ENCODE measurements around the gene LTB4R. TPM values are rescaled to one million over a fixed set of nuclear protein-coding genes. Genes with fewer than 3 reads are reported as not detected.

Gene LTB4R
- total RNA-seq, 1 experiment from 2014 or later, result 9.4 TPM

GRCh38 chr14:24286996-24287395, 24.3 kb upstream of the LTB4R start:
- no peak for DNase-seq (ENCODE audit: low spot score)
- ATAC-seq, result no peak
- no peak for TF ChIP-seq SOX15 (CRISPR knock-in tag; IDR thresholded peaks at IDR 0.05)
- no peak for TF ChIP-seq FOXP4 (CRISPR knock-in tag; IDR thresholded peaks at IDR 0.05)
- TF ChIP-seq CREB1 (CRISPR knock-in tag; IDR thresholded peaks at IDR 0.05), result no peak
- no peak for TF ChIP-seq ZNF396 (CRISPR knock-in tag; IDR thresholded peaks at IDR 0.05; ENCODE audit: borderline replicate concordance)
- no peak for TF ChIP-seq MLX (CRISPR knock-in tag; IDR thresholded peaks at IDR 0.05)
- no peak for TF ChIP-seq MYBL2 (CRISPR knock-in tag; IDR thresholded peaks at IDR 0.05)
- no peak for TF ChIP-seq AR (CRISPR knock-in tag; IDR thresholded peaks at IDR 0.05)
- no peak for TF ChIP-seq NR3C1 (CRISPR knock-in tag; conservative IDR thresholded peaks at IDR 0.05; ENCODE audit: low read depth)
- no peak for TF ChIP-seq TEAD4 (CRISPR knock-in tag; IDR thresholded peaks at IDR 0.05)
- no peak for TF ChIP-seq FOXK1 (CRISPR knock-in tag; IDR thresholded peaks at IDR 0.05)
- TF ChIP-seq FOXJ3 (CRISPR knock-in tag; IDR thresholded peaks at IDR 0.05; ENCODE audit: borderline replicate concordance), result no peak
- no peak for TF ChIP-seq ESRRA (CRISPR knock-in tag; IDR thresholded peaks at IDR 0.05; ENCODE audit: borderline replicate concordance)
- TF ChIP-seq NR2C2 (CRISPR knock-in tag; IDR thresholded peaks at IDR 0.05), result no peak
- Mint-ChIP-seq H3K27me3 (ENCODE audit: low read depth) (no peaks in the 10 kb centered on the region), H3K4me1 (no peaks in the 10 kb centered on the region), H3K9me3 (no peaks in the 10 kb centered on the region), H3K4me3 (no peak overlapping the region), H3K36me3 (no peaks in the 10 kb centered on the region), H3K27ac (no peak overlapping the region)
- POLR2A ChIA-PET, result no interaction called here
- CTCF ChIA-PET, result interaction anchor here (1.0 to 1.3 kb wide), 2 partner anchors 11 to 21 kb away, joined by 3 to 4 read pairs; partner anchors contain the start of gene CIDEB

- H3K27me3 Mint-ChIP-seq (ENCODE audit: low read depth), result no peaks in the 10 kb centered on the region
- DNase-seq (ENCODE audit: low spot score) (no peak), ATAC-seq (no peak)
- H3K36me3 Mint-ChIP-seq, result no peaks in the 10 kb centered on the region
- no peaks in the 10 kb centered on the region for H3K9me3 Mint-ChIP-seq
- POLR2A ChIA-PET, result no interaction called here
- H3K4me1 Mint-ChIP-seq, result no peaks in the 10 kb centered on the region
- CTCF ChIA-PET, result interaction anchor here (1.8 kb wide), 1 partner anchor 74 kb away, joined by 3 read pairs; the partner anchor contains the start of gene MDP1
- no peak overlapping the region for H3K27ac Mint-ChIP-seq
- no peak overlapping the region for H3K4me3 Mint-ChIP-seq
- no peak for TF ChIP-seq ZNF121 (CRISPR knock-in tag; IDR thresholded peaks at IDR 0.05)
These were observed 21.5 kb upstream of the LTB4R start for GRCh38 chr14:24289649-24290280.

- Mint-ChIP-seq H3K27me3 (ENCODE audit: low read depth) (no peaks in the 10 kb centered on the region), H3K9me3 (no peaks in the 10 kb centered on the region), H3K27ac (no peak overlapping the region), H3K36me3 (no peaks in the 10 kb centered on the region; the same call in none of the 2 replicates), H3K4me3 (no peak overlapping the region), H3K4me1 (no peaks in the 10 kb centered on the region)
- CTCF ChIA-PET, result interaction anchor here (0.6 to 1.8 kb wide), 2 partner anchors 48 to 75 kb away, joined by 3 to 4 read pairs; partner anchors contain the start of genes MDP1 and TINF2
- POLR2A ChIA-PET, result interaction anchor here (1.0 kb wide), 1 partner anchor 19 kb away, joined by 3 read pairs; the partner anchor contains the start of gene RABGGTA
- DNase-seq (ENCODE audit: low spot score) (no peak), ATAC-seq (no peak)
- no peak for TF ChIP-seq PRDM15 (CRISPR knock-in tag; IDR thresholded peaks at IDR 0.05)
These were observed 20.6 kb upstream of the LTB4R start for GRCh38 chr14:24290746-24291145.

Data from WTC11 (cell line).